SU-DHL-6 (cell line): Measurements from ENCODE around the gene SCAF1.

ENCODE experiments used
- H2AFZ ChIP-seq: fragments of 200-600 bp; sonication (generic); 2 replicates; pipeline ENCODE4 v1.6.1; 2014; ENCODE audit warnings: low read depth, mild to moderate bottlenecking, moderate library complexity, mixed read lengths, antibody characterized with exemption, low read length; ENCODE audit not compliant: severe bottlenecking
- H3F3A ChIP-seq: fragments of 200-600 bp; shearing (Covaris generic); 2 replicates; pipeline ENCODE4 v1.6.0; 2016; ENCODE audit warnings: antibody characterized with exemption, mild to moderate bottlenecking; ENCODE audit not compliant: insufficient read depth
- H3K27ac ChIP-seq: fragments of 200-600 bp; sonication (generic); 2 replicates; pipeline ENCODE4 v1.5.1; 2016; ENCODE audit warnings: low read depth, mild to moderate bottlenecking, low read length, moderate library complexity, mixed read lengths
- H3K27me3 ChIP-seq: fragments of 200-600 bp; sonication (generic), shearing (Covaris generic); 2 replicates; pipeline ENCODE4 v1.6.0; 2014; ENCODE audit warnings: mild to moderate bottlenecking, low read length
- H3K36me3 ChIP-seq: fragments of 200-600 bp; sonication (generic); 2 replicates; pipeline ENCODE4 v1.6.1; 2014; ENCODE audit warnings: mild to moderate bottlenecking, low read length, mixed read lengths
- H3K4me2 ChIP-seq: fragments of 300-600, 200-600 bp; shearing (Covaris generic), sonication (generic); 2 replicates; pipeline ENCODE4 v1.6.0; 2014; ENCODE audit warnings: low read length, low read depth, mild to moderate bottlenecking; ENCODE audit not compliant: poor library complexity, severe bottlenecking
- H3K4me3 ChIP-seq: fragments of 200-600 bp; sonication (generic); 2 replicates; pipeline ENCODE4 v1.5.1; 2014; ENCODE audit warnings: antibody characterized with exemption, low read length, mild to moderate bottlenecking, mixed read lengths; ENCODE audit not compliant: insufficient read depth, poor library complexity, severe bottlenecking
- H3K79me2 ChIP-seq: fragments of 200-600 bp; sonication (generic); 2 replicates; pipeline ENCODE4 v1.6.1; 2014; ENCODE audit warnings: mild to moderate bottlenecking, low read length, moderate library complexity; ENCODE audit not compliant: insufficient read depth
- H3K9ac ChIP-seq: fragments of 200-600 bp; sonication (generic); 2 replicates; pipeline ENCODE4 v1.7.0; 2014; ENCODE audit warnings: mild to moderate bottlenecking, low read length
- H3K9me2 ChIP-seq: fragments of 200-600 bp; sonication (generic); replicated peaks from 2 replicates; pipeline ENCODE4 v1.6.1; 2014; ENCODE audit warnings: low read length; ENCODE audit not compliant: insufficient read depth
- H3K9me3 ChIP-seq: fragments of 200-600 bp; sonication (generic); 2 replicates; pipeline ENCODE4 v1.6.1; 2014; ENCODE audit warnings: low read length, mixed read lengths; ENCODE audit not compliant: insufficient read depth
- H4K20me1 ChIP-seq: fragments of 200-600 bp; sonication (generic); 2 replicates; pipeline ENCODE4 v1.6.1; 2014; ENCODE audit warnings: low read depth, mild to moderate bottlenecking, antibody characterized with exemption, low read length, moderate library complexity, mixed read lengths
- CTCF ChIP-seq: fragments of 200-600 bp; sonication (generic); IDR thresholded peaks from one replicate; pipeline ENCODE4 v1.5.1; 2017; ENCODE audit warnings: antibody characterized with exemption, mild to moderate bottlenecking, low read length, moderate library complexity; ENCODE audit not compliant: insufficient read depth, poor library complexity, severe bottlenecking
- EZH2phosphoT487 ChIP-seq: fragments of 200-600 bp; sonication (generic), shearing (Covaris generic); conservative IDR thresholded peaks from 2 replicates; pipeline ENCODE4 v1.6.1; 2018; ENCODE audit warnings: mild to moderate bottlenecking, antibody characterized with exemption, low read length, moderate library complexity, mixed read lengths

The SCAF1 gene

DNA sequence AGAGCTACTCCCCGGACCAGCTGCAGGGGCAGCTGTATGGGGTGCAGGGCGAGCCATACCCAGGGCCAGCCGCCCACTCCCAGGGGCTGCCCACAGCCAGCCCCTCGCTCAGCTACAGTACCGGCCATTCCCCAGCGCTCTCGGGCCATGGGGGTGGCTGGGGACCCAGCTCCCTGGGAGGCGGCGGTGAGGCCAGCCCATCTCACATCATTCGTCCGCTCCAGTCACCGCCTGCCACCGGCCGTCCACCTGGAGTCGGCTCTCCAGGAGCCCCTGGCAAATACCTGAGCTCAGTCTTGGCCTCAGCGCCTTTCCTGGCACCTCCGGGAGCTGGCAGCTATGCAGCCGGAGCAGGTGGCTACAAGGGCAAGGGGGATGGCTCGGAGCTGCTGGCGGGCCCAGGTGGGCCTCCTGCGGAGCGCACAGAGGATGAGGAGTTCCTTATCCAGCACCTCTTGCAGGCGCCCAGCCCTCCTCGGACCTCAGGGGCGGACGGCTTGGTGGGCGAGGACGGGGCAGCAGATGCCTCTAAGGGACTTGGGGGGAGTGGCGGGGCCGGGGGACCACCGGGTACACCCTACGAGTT is 46.1 kb upstream of the SCAF1 start:
- Histone ChIP-seq H3K4me2 (no peak overlapping the region), H3K9me3 (no peaks in the 10 kb centered on the region), H3K27ac (no peak overlapping the region), H3K27me3 (no peaks in the 10 kb centered on the region), H3K9me2 (no peaks in the 10 kb centered on the region), H3K79me2 (peaks cover 38% of the 10 kb centered on the region), H3F3A (peaks cover 19% of the 10 kb centered on the region), H2AFZ (no peak overlapping the region), H3K9ac (no peak overlapping the region), H3K4me3 (no peak overlapping the region), H4K20me1 (no peaks in the 10 kb centered on the region; the same call in 1 of the 2 replicates), H3K36me3 (peaks cover 2% of the 10 kb centered on the region; the same call in 1 of the 2 replicates)
- TF ChIP-seq CTCF: no peak
- TF ChIP-seq EZH2phosphoT487: no peak

DNA sequence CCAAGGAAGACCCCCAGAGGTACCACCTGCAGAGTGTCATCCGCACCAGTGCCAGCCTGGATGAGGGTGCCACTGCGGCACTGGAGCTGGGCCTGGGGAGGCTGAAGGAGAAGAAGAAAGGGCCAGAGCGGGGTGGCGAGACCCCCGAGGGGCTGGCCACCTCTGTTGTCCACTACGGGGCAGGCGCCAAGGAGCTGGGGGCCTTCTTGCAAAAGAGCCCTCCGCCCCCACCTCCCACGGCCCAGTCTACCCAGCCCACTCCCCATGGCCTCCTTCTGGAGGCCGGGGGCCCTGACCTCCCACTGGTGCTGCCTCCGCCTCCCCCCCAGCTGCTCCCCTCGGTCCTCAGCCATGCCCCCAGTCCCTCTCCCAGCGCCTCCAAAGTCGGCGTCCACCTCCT is 45.6 kb upstream of the SCAF1 start:
- no peak overlapping the region for H2AFZ ChIP-seq
- no peaks in the 10 kb centered on the region for H3K27me3 ChIP-seq
- H3K36me3 ChIP-seq: peaks cover 2% of the 10 kb centered on the region; the same call in 1 of the 2 replicates
- H3K9ac ChIP-seq: no peak overlapping the region
- no peak overlapping the region for H3K4me3 ChIP-seq
- H3K4me2 ChIP-seq: no peak overlapping the region
- H3K79me2 ChIP-seq: peaks cover 38% of the 10 kb centered on the region
- H3F3A ChIP-seq: peaks cover 19% of the 10 kb centered on the region
- H3K9me2 ChIP-seq: no peaks in the 10 kb centered on the region
- TF ChIP-seq EZH2phosphoT487 (no peak), CTCF (no peak)
- H3K9me3 ChIP-seq: no peaks in the 10 kb centered on the region
- no peak overlapping the region for H3K27ac ChIP-seq
- no peaks in the 10 kb centered on the region; the same call in 1 of the 2 replicates for H4K20me1 ChIP-seq

DNA sequence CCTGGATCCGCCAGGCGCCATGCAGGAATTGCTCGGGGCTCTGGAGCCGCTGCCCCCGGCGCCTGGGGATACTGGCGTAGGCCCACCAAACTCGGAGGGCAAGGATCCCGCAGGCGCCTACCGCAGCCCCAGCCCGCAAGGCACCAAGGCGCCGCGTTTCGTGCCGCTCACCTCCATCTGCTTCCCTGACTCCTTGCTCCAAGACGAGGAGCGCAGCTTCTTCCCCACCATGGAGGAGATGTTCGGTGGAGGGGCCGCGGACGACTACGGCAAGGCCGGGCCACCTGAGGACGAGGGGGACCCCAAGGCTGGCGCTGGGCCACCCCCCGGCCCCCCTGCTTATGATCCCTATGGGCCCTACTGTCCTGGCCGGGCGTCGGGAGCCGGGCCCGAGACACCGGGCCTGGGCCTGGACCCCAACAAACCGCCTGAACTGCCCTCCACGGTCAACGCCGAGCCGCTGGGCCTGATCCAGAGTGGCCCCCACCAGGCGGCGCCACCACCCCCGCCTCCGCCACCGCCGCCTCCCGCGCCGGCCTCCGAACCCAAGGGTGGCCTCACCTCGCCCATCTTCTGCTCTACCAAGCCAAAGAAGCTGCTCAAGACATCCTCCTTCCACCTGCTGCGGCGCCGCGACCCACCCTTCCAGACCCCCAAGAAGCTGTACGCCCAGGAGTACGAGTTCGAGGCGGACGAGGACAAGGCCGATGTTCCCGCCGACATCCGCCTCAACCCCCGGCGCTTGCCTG is 44.9 kb upstream of the SCAF1 start:
- Histone ChIP-seq H3K9me2 (no peaks in the 10 kb centered on the region), H4K20me1 (no peaks in the 10 kb centered on the region; the same call in 1 of the 2 replicates), H3K4me2 (no peak overlapping the region), H3K27ac (no peak overlapping the region), H3K4me3 (no peak overlapping the region), H3K9ac (no peak overlapping the region), H3K27me3 (no peaks in the 10 kb centered on the region), H3K79me2 (peaks cover 36% of the 10 kb centered on the region), H3F3A (peaks cover 14% of the 10 kb centered on the region), H3K9me3 (no peaks in the 10 kb centered on the region), H3K36me3 (peaks cover 2% of the 10 kb centered on the region; the same call in 1 of the 2 replicates), H2AFZ (no peak overlapping the region)
- TF ChIP-seq EZH2phosphoT487: no peak
- no peak for TF ChIP-seq CTCF
